Vagina (tissue), 2 donors: Measurements from ENCODE around the gene STX11. TPM values are rescaled to one million over a fixed set of nuclear protein-coding genes. Genes with fewer than 3 reads are reported as not detected.
"Not testable (repeated sequence)": the region's sequence is repeated elsewhere in the genome, so short reads cannot be mapped to it uniquely, and the experiment has no call there.

Source experiments
- DNase-seq, 2 donors: peaks; one replicate each; pipeline ENCODE4 v3.0.0-alpha.2; 2017; ENCODE audit errors: extremely low spot score in 2 of 2
- H3K27ac ChIP-seq: fragments of 200-600 bp; sonication (generic); one replicate; pipeline ENCODE4 v1.5.1; 2019
- H3K27me3 ChIP-seq: fragments of 200-600 bp; sonication (generic); one replicate; pipeline ENCODE4 v1.5.1; 2019
- H3K36me3 ChIP-seq, 2 donors: fragments of 200-600 bp; sonication (generic); one replicate each; pipeline ENCODE4 v1.5.1; 2017 to 2019
- H3K4me1 ChIP-seq: fragments of 200-600 bp; sonication (generic); one replicate; pipeline ENCODE4 v1.5.1; 2019
- H3K4me3 ChIP-seq, 2 donors: fragments of 200-600 bp; sonication (generic); 1 replicate in 1 of 2; 2 replicates in 1 of 2; pipeline ENCODE4 v1.5.1; 2016 to 2019
- H3K9me3 ChIP-seq: fragments of 200-600 bp; sonication (generic); one replicate; pipeline ENCODE4 v1.5.1; 2019
- CTCF ChIP-seq, 3 experiments: fragments of 450-650 bp in 2 of 3; fragments of 200-600 bp in 1 of 3; sonication (generic) in 1 of 3; IDR thresholded peaks; one replicate each; pipeline ENCODE4 v1.5.1; 2017 to 2019; ENCODE audit warnings: antibody characterized with exemption in 3 of 3, mild to moderate bottlenecking in 2 of 3, moderate library complexity in 2 of 3
- POLR2A ChIP-seq, 2 donors: fragments of 450-650 bp; IDR thresholded peaks; one replicate each; pipeline ENCODE4 v1.6.1; 2017; ENCODE audit warnings: antibody characterized with exemption in 2 of 2, mild to moderate bottlenecking in 2 of 2, moderate library complexity in 2 of 2
- POLR2AphosphoS5 ChIP-seq, 2 donors: sonication (generic); formaldehyde crosslinking; IDR thresholded peaks; one replicate each; pipeline ENCODE4 v1.9.0; 2017; ENCODE audit warnings: antibody characterized with exemption in 2 of 2, mild to moderate bottlenecking in 2 of 2, low read depth in 1 of 2; ENCODE audit not compliant: insufficient read depth in 1 of 2
- intact Hi-C: fragments of 100-400 bp; cut with DNase I; formaldehyde crosslinking; loops from one replicate; pipeline ENCODE4 v1.15.1; 2023
- total RNA-seq: library from RNA; depleted of rRNA; stranded (reverse); fragments of >200 nt; gene quantifications from one replicate; pipeline ENCODE4 v1.2.3, GENCODE V29; 2016

STX11 gene
- total RNA-seq, 1 donor from 2014 or later: 5.4 TPM

GRCh38 chr6:144181639-144182038 lies 31.3 kb downstream of the STX11 start:
- Histone ChIP-seq H3K4me3 (no peak overlapping the region), H3K4me1 (peaks cover 11% of the 10 kb centered on the region), H3K36me3 (peaks cover 0 to under 1% of the 10 kb centered on the region in 2 donors), H3K9me3 (no peaks in the 10 kb centered on the region), H3K27me3 (no peaks in the 10 kb centered on the region), H3K27ac (no peak overlapping the region)
- intact Hi-C loops: no loop called here
- no peak for TF ChIP-seq POLR2AphosphoS5 (IDR thresholded peaks at IDR 0.05; ENCODE audit: insufficient read depth in 1 of 2, low read depth in 1 of 2)
- no peak for TF ChIP-seq CTCF (IDR thresholded peaks at IDR 0.05)
- no peak for TF ChIP-seq POLR2A (IDR thresholded peaks at IDR 0.05)
- no peak for DNase-seq

- H3K36me3 ChIP-seq, DNase-seq, intact Hi-C loops, H3K27me3 ChIP-seq, H3K9me3 ChIP-seq, H3K27ac ChIP-seq, H3K4me3 ChIP-seq: not testable (repeated sequence)
- peaks cover 11% of the 10 kb centered on the region for H3K4me1 ChIP-seq
Observed at GRCh38 chr6:144184186-144184585, 33.9 kb downstream of the STX11 start.

- H3K27me3 ChIP-seq: no peaks in the 10 kb centered on the region
- TF ChIP-seq CTCF (IDR thresholded peaks at IDR 0.05) (no peak), POLR2AphosphoS5 (IDR thresholded peaks at IDR 0.05; ENCODE audit: insufficient read depth in 1 of 2, low read depth in 1 of 2) (no peak), POLR2A (IDR thresholded peaks at IDR 0.05) (no peak)
- H3K4me3 ChIP-seq: no peak overlapping the region
- H3K36me3 ChIP-seq: peaks cover 0 to 8% of the 10 kb centered on the region in 2 donors
- H3K27ac ChIP-seq: no peak overlapping the region
- no peaks in the 10 kb centered on the region for H3K9me3 ChIP-seq
- DNase-seq: no peak
- intact Hi-C loops: no loop called here
- peaks cover 11% of the 10 kb centered on the region for H3K4me1 ChIP-seq
Observed at GRCh38 chr6:144185133-144185836, 35.0 kb downstream of the STX11 start.

GRCh38 chr6:144186817-144187625 lies 36.7 kb downstream of the STX11 start:
- H3K27me3 ChIP-seq: no peaks in the 10 kb centered on the region
- H3K9me3 ChIP-seq: no peaks in the 10 kb centered on the region
- TF ChIP-seq CTCF (IDR thresholded peaks at IDR 0.05) (no peak), POLR2AphosphoS5 (IDR thresholded peaks at IDR 0.05; ENCODE audit: insufficient read depth in 1 of 2, low read depth in 1 of 2) (no peak), POLR2A (IDR thresholded peaks at IDR 0.05) (no peak)
- peaks cover 11% of the 10 kb centered on the region for H3K4me1 ChIP-seq
- DNase-seq: no peak
- intact Hi-C loops: no loop called here
- peaks cover 0 to 8% of the 10 kb centered on the region in 2 donors for H3K36me3 ChIP-seq
- no peak overlapping the region for H3K4me3 ChIP-seq
- H3K27ac ChIP-seq: no peak overlapping the region

GRCh38 chr6:144189351-144189750 lies 39.0 kb downstream of the STX11 start:
- no peak for DNase-seq
- Histone ChIP-seq H3K27me3 (no peaks in the 10 kb centered on the region), H3K27ac (no peak overlapping the region), H3K9me3 (no peaks in the 10 kb centered on the region), H3K36me3 (peaks cover 0 to 8% of the 10 kb centered on the region in 2 donors), H3K4me1 (peaks cover 11% of the 10 kb centered on the region), H3K4me3 (no peak overlapping the region)
- intact Hi-C loops: no loop called here
- no peak for TF ChIP-seq CTCF (IDR thresholded peaks at IDR 0.05)
- TF ChIP-seq POLR2AphosphoS5 (IDR thresholded peaks at IDR 0.05; ENCODE audit: insufficient read depth in 1 of 2, low read depth in 1 of 2): no peak
- no peak for TF ChIP-seq POLR2A (IDR thresholded peaks at IDR 0.05)
